OCI-M2 (cell line): Measurements from ENCODE around the gene MRC2.
"Not testable (repeated sequence)": the region's sequence is repeated elsewhere in the genome, so short reads cannot be mapped to it uniquely, and the experiment has no call there.

Experiments used
- DNase-seq: peaks from one replicate; lab custom pipeline; 2025; ENCODE audit not compliant: unreplicated experiment; lab: John Stamatoyannopoulos, UW

The MRC2 gene

DNA sequence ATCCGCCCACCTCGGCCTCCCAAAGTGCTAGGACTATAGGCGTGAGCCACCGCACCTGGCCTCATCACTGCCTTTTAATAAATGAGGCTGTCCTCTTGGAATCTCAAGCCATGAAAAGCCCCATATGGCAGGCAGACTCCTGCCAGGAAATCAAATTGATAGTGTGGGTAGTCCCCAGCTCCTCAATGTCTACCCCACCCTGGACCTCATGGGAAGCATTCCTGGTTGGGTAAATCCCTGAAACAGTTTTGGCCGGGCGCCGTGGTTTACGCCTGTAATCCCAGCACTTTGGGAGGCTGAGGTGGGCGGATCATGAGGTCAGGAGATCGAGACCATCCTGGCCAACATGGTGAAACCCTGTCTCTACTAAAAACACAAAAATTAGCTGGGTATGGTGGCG is 71.0 kb downstream of the MRC2 start:
- not testable (repeated sequence) for DNase-seq

DNA sequence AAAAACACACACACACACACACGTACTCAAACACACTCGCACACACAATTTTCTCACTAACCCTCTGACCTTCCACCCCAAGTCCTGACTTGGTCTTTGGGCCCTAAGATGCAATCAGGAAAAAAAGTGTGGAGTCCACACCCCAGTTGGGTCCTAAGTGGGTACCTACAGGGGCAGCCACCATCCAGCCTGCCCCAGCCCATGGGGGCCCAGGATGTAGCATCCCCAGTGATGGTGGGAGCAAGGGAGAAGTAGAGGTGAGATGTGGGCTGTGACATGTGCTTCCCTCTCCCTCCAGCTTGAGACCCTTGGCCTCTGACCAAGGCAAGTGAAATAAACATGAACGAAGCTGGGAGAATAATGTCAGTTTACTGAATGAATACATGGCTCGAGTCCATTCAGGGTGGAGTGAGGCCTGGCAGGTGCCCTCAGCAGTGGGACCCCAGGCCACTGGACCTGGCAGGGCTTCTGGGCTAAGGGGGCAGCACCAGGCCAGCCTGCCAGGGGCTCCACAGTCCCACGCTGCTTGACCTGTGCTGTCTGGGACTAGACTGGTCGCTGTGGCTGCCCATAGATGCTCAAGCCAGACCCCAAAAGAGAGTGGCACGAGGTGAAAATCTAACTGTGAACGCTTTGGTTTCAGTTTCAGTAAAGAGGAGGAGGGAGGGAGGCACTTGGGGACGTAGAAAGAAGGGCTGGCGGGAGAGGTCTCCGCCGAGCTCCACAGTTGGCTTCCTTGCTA is 73.7 kb downstream of the MRC2 start:
- DNase-seq = no peak

DNA sequence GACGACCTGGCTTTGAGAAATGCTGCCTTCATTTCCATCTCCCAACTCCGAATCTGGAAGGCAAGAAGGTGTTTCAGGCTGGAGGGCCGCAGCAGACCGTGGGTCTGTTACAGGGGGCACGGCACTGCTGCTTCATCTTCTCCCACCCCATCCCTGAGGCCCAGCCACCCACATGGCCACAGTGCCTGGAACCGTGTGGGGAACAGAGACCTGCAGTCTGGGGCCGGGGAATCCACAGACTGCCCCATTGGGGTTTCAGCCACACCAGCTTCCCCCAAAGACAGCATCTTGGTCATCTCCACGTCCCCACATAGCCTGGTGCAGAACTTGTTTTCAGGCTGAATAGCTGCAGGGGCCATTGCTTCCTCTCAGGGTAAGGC is 74.2 kb downstream of the MRC2 start:
- DNase-seq = no peak

DNA sequence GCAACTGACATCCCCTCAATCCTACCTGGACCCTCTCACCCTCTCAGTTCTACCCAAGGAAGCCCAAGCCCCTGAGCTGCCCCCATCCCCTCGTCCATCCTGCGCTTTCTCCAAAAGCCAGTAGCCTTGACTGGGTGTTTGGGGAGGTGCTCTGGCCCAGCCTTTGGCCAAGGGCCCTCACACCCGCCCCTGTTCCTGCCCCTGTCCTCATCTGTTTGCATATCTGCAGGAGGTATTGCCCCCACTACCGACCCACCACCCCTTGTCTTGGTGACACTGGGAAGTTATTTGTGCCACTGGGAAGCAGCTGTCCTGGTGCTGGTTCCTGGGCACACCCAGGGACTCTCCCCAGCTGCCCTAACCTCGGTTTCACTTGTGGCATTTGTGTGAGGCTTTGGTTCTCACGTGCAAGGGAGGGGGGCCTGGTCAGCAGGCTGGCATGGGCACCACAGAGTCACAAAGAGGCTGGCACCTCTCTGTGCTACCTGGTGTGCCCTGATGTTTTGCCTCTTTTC is 75.3 kb downstream of the MRC2 start:
- DNase-seq = no peak

DNA sequence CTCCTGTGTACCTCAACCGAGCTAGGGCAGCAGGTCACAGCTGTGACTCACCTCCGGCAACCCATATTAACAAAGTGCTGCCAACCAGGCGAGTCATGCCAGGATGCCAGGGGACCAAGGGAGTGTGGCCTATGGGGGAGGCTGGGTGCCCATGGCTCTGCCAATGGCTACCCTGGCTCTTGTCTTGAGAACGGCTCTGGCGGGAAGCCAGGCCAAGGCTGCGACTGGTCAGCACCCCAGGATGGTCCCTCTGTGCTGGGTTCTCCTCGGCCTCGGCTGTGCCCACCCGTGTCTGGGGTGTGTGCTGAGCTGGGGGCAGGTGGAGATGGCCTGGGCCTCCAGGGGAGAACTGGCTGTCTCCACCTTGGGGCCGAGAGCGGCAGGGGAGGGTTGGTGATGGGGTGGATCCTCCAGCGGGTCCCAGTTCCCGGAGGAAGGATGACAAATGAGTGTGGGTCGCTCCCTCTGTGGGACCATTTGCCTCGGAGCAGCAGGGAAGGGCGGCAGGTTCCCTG is 75.8 kb downstream of the MRC2 start:
- DNase-seq = no peak

DNA sequence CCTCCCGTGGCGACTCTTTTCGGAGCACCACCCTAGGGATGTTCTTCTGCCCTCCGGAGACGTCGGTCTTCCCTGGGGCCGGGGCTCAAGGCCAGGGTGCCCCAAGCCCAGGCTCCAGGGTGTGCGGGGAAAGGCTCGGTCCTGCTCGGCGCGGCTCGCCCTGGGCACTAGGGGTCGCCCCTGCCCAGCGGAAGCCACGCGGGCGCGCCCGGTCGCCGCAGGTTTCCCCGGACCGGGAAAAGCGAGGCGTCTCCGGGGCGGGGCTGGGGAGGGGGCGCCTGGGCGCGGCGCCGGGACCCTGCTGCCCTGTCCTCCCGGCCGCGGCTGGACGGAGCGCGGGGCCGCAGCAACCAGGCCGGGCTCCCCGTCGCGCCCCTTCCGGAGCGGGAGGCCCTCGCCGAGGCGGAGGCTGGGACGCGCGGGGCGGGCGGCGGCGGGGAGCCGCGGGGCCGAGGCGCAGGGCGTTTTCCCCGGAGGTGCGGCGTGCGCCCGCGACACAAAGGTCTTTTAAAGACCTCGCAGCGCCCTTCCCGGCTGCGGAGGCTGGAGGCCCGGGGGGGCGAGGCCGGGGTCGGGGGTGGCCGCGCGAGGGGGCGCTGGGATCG is 76.4 kb downstream of the MRC2 start:
- no peak for DNase-seq

DNA sequence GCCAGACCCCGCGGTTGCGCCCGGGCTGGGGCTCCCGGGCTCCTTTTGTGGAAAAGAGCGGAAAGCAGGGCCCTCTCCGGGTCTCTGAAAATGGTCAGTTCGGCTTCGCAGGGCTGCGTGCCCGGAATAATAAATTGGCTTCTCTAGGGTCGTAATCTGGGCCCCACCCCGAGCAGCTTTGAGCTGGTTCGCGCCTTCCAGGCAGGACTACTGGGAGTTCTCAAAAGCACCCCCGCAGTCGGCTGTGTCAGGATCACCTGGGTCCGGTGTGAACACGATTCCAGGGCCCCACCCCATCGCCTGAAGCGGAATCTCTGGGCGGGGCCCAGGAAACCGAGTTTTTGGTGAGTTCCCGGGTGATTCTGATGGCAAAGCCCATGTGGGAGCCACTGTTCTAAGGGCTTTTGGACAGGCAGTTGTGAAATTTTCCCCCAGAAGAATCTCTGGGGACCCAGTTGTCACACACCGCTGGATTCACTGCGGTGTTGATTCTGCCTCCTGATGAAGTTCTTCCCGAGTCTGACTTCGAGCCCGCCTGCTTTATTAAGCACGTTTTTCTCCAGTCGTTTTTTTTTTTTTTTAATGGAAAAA is 77.0 kb downstream of the MRC2 start:
- no peak for DNase-seq

DNA sequence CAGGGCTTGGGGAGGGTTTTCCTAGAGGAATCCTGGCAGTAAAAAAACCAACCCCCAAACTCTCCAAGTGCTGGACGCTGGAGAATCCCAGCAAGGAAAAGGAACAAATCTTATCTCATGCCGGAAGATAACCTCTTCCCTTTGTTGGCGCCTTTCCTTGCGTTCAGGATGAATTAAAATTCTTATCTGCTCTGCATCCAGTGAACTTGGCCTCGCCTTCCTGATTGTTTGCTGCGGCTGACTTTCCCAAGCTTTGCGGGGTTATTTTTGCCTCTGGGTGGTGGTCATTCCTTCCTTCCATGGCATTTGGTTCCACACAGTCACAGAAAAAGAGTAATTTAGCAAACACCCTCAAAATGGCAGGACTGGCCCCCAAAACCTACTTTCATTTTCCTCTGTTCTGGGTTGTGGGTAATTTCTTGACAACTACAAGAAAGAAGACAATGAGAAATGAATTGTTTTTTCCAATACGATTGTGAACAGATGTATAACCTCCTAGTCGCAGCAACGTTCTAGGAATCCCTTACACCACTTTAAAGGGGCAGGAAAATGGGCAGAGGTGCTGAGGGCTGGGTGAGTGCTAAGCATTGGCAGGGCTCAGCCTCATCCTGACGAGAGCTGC is 77.8 kb downstream of the MRC2 start:
- no peak for DNase-seq

DNA sequence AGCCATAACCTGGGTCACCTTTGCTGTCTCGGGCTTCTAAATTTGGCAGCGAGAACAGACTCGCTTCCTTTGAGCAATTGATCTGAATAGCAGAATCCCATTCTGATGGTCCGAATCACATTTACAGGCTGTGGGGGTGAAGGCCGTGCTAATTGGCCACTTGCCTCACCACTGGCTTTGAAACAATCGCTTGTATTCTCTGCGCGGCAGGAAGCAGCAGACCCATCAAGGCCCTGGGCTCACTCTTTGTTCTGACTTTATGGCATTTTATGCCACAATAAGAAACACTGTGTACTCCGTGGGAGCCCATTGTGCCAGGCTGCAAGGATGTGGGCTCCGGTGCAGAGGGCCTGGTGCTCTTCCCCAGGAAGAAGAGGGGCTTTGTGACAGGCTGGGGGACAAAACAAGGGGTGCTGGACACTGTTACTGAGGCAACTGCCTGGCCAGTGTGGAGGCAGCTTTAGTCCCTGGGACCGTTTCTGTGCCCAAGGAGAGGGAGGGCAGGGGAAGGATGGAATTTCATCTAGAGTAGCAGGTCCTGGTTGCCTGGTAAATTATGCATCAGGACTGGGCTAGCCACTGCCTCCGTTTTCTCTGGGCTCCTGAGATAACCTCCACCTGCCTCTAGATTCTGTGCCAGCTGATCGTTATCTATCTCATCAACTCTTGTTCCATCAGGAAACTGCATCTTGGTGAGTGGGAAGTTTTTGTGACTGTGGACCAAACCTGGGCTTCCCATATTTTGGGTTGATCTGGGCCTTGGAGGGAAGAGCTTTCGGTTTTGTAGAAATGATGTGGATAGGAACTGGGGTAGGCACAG is 78.5 kb downstream of the MRC2 start:
- DNase-seq = no peak

DNA sequence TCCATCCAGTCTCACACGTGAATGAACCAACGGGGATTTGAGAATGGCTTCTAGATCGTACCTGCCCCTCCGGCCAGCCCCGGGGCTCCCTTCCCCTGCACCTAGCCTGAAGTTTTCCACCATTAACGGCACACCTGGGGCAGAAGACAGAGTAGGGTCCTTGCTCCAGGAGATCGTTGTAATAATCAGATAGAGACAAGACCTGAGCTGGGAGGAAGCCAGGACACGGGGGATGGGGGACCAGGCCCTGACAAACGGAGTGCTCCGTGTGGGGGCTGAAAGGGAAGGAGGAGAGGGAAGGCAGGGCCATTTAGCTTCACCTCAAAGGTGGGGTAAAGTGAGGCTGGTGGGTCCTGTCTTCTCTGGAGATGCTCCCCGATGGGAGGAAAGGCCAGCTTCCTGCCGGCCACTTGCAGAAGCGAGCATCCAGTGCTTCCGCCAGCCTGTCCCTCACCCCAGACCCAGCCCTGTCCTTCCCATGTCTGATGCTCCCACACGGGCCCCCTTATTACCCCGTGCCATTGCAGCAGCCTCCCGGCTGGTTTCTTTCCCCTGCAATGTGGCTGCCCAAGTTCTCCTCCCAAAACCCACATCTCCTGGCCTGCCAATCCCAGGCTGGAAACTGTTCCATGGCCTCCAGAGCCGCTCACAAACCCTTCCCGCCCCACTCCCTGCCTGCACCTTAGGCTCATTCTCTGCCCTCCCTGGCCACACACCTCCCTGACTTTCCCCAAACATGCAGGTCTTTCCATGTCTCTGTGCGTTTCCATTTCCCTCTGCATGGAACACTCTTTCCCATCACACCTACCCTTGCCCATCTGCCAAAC is 79.3 kb downstream of the MRC2 start:
- no peak for DNase-seq

DNA sequence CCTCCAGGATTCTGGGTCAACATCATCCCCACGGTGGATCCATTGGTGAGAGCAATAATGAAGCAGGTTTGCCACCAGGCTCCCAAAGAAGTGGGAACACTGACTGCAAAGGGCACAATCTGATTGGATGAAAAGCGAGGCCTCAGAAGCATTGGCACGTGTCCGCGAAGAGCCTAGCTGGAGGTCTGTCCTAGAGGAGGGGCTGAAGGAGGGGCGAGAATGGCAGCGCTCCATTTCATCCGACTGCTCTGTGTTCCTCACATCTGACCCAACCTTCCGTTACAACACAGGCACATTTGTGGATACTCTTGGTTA is 79.9 kb downstream of the MRC2 start:
- no peak for DNase-seq

DNA sequence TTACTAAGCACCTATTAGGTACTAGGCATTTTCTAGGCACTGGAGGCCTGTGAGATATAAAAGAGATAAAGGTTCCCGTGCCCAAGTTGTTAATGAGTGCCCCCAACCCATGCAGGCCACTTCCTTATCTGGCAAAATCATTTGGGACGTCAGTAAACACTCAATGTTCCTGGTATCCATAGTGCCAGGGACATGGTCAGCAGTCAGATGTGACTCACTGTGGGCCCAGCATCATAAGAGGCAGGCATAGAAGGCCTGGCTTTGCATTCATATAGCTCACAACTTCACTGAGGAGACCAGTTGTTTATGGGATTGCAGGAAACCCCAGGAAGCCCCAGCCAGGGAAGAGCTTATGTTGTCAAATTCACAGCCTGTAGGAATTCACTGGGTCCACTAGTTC is 81.1 kb downstream of the MRC2 start:
- no peak for DNase-seq

DNA sequence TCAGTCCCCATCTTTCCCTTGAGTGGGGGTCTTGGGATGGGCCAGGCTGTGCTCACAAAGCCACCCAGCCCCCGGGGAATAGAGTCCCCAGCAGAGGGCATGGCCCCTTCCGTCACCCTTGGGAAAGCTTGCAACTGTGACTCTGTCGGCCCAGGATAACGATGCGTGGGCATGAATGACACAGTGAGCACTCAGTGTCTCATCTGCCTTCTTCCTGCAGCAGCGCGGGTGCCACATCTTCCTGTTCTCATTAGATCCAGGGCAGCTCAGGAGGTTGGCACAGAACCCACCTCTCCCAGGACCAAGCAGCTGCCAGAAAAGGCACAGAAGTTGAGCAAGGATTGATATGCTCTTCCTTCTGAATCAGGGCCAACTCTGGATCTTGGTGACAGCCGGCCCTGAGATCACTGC is 84.7 kb downstream of the MRC2 start:
- no peak for DNase-seq

DNA sequence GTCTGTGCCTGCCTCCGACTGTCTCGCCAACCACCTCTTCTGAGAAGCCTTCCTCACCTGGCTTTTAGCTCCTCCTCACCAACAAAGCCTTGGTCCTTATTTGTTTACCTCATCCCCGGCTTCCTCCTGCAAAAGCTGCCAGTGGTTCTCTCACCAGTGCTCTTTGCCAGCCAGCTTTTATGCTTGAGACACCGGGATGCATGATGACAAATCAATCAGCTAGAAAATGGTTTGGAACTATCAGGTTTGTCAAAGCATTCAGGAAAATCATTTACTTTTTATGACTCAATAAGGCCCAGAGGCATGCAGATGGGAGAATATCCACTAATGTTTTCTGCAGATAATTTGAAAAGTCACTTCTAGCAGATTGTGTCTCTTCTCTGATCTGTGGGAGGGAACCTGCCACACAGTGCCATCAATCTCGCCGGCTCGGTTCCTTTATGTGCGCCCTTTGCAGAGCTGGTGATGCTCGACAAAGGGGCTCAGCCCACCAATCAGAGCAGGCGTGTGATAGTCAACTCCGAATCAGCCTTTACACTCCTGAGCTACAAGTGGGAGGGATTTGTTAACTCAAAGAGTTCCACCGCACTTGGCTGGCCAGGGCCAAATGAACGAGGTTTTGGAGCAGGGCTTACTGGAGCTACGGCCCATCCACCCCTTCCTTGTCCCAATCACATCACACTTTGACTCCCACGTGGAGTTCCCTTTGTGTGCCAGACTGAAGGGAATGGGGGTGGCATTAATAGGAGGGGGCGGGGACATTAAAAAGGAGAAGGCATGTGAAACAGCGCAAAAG is 85.8 kb downstream of the MRC2 start:
- DNase-seq = no peak

DNA sequence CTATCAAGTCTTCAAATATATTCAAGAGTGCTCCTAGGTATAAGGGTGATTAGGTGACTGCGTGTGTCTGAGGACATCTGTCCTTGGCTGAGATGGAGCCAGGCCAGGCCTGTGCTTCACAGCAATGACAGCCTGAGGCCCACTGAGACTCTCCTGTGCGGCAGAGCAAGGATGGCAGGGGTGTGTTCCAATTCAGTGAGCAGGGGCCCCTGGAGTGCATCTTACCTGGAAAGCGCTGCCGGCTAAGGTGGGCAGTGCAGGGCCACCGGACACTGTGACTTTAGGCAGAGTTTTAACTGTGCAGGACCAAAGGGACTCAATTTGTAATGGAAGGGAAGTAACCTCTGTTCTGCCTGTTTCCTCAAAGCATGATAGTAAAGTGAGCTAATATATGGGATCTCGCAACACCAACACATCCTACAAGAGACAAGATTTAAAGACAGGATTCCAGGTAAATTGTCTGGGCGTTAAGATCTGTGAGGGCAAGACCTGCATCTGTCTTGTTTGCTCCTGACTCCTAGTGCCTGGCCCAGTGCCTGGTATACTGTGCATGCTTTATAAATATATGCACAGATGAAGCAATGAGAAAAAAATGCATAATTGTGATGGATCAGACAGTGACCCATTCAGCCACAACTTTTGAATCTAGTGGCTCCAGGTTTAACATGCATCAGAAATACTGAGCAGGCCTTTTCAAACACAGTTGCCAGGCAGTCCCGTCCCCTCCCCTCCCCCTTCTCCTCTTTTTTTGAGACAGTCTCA is 86.7 kb downstream of the MRC2 start:
- DNase-seq = no peak

DNA sequence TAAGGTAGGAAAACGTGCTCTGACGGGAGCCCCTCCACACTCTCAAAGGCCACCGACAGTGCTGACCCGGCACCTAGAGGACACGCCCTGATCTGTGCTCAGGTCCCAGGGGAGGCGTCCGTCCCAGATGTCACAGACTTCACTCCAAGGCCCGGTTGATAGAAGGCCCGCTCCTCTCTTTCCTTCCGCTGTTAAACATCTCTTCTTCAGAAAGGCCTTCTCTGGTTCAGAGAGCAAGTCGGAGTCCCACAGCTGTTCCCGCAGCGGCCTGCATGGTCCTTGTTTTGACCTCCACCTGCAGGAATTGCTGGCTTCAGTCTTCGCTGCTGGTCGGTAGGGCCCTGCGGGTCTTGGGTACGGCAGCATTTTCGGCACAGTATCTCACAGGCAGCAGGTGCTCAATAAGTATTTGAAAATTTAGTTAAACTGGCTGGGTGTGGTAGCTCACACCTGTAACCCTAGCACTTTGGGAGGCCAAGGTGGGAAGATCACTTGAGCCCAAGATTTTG is 88.5 kb downstream of the MRC2 start:
- no peak for DNase-seq

DNA sequence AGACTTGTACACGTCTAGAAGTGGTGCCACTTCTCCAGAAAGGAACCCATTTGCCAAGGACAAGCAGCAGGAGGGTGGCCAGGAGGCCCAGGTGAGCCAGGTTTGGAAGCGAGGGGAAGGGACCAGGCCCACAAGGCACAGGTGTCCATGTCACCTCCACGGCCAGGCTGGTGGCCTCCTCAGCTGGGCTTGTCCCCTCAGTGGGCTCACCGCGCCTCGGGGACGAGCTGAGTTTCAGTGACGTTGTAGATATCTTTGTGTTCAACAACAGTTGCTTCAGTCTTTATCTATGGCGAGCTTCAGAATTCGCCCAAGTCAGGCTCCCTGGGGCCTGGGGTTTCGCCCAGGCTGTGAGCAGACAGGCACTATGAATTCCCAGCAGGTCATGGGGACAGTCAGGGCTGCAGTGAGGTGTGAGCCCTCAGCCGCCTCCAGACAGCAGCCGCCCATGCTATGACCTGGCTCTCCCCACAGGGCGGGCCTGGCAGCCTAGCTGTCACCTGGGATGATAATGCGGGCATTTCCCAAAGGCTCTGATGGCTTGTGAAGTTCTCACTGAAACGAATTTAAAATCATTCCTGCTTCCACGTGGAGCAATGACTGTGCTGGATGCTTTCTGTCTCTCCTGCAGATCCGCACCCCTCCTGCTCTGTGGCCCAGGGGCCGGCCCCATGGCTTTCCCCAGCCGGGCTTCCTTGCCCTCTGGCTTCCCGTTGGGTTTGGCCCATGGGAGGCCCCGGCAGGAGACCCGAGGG is 89.5 kb downstream of the MRC2 start:
- no peak for DNase-seq

DNA sequence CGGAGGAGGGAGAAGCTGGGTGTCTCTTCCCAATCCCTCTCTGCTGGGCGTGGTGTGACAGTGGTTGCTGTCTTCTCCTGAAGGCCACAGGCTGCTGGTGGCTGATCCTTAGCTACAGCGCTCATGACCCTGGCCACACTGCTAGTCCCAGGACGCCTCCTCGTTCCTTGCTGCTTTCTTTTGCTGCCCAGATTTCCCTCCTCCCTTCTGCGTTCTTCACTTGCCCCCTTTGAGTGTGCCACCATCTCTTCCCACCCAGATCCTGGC is 90.1 kb downstream of the MRC2 start:
- no peak for DNase-seq
